ENCODE measurements around the gene LPAR1. TPM values are rescaled to one million over a fixed set of nuclear protein-coding genes. Genes with fewer than 3 reads are reported as not detected.

The LPAR1 gene
- total and polyA plus RNA-seq, 9 of the 15 experiments (the other 6 are each of a cell fraction or from before 2014, with no cell fraction given) = 0.13 TPM; not detected in 8

GRCh38 chr9:110936719-110937452 is 101.4 kb downstream of the LPAR1 start:
- 3% methylated on average over 3 of the region's 3 CpGs for WGBS (ENCODE audit: insufficient coverage, low coverage, missing lambda C conversion rate)
- TF ChIP-seq THAP7 (CRISPR knock-in tag; IDR thresholded peaks at IDR 0.05) (no peak), E2F6 (IDR thresholded peaks at IDR 0.05; ENCODE audit: borderline replicate concordance in 1 of 2, extremely low read depth in 1 of 2, insufficient read depth in 1 of 2, insufficient read length in 1 of 2, low read depth in 1 of 2, low read length in 1 of 2, poor library complexity in 1 of 2, severe bottlenecking in 1 of 2) (no peak), SRF (CRISPR knock-in tag; IDR thresholded peaks at IDR 0.05) (no peak), IRF2 (CRISPR knock-in tag; IDR thresholded peaks at IDR 0.05) (no peak), ZNF384 (IDR thresholded peaks at IDR 0.05; ENCODE audit: low read depth, low read length) (no peak), ZNF79 (CRISPR knock-in tag; IDR thresholded peaks at IDR 0.05; ENCODE audit: low read depth) (no peak), BMI1 (IDR thresholded peaks at IDR 0.05; ENCODE audit: low read length) (no peak), SMARCB1 (IDR thresholded peaks at IDR 0.05; ENCODE audit: insufficient read length, low read depth) (no peak), POLR2AphosphoS2 (IDR thresholded peaks at IDR 0.05; ENCODE audit: low read length) (no peak), SIX5 (IDR thresholded peaks at IDR 0.05; ENCODE audit: borderline replicate concordance in 1 of 2, insufficient read depth in 1 of 2, low read depth in 1 of 2, low read length in 2 of 2) (no peak), HES1 (IDR thresholded peaks at IDR 0.05; ENCODE audit: low read depth) (no peak), ZNF740 (CRISPR knock-in tag; IDR thresholded peaks at IDR 0.05) (no peak), ZNF740 (tag; IDR thresholded peaks at IDR 0.05) (no peak), SREBF1 (IDR thresholded peaks at IDR 0.05; ENCODE audit: borderline replicate concordance, low read depth, low read length) (no peak), RFX5 (IDR thresholded peaks at IDR 0.05; ENCODE audit: low read depth, low read length) (no peak), DACH1 (IDR thresholded peaks at IDR 0.05; ENCODE audit: partially characterized antibody) (no peak), DEAF1 (CRISPR knock-in tag; IDR thresholded peaks at IDR 0.05) (no peak)

More at GRCh38 chr9:110936719-110937452, 101.4 kb downstream of the LPAR1 start:
- Histone ChIP-seq H4K20me1 (replicated peaks; ENCODE audit: control insufficient read depth, insufficient read depth, low read length) (no peaks in the 10 kb centered on the region), H3K9me1 (ENCODE audit: control insufficient read depth, insufficient read depth, low read length) (no peaks in the 10 kb centered on the region), H3K4me2 (ENCODE audit: insufficient read depth, low read length) (no peak overlapping the region), H3K27ac (ENCODE audit: extremely low read depth, low read depth, low read length) (no peak overlapping the region), H3K79me2 (ENCODE audit: control insufficient read depth, insufficient read depth, low read length) (no peaks in the 10 kb centered on the region), H3K36me3 (ENCODE audit: control insufficient read depth, insufficient read depth, low read length) (no peaks in the 10 kb centered on the region), H3K9ac (ENCODE audit: insufficient read depth in 1 of 2, low read depth in 2 of 2, low read length in 2 of 2) (no peak overlapping the region), H2AFZ (ENCODE audit: low read depth, low read length) (no peak overlapping the region), H3K4me3 (no peak overlapping the region), H3K4me1 (replicated peaks in 1 of 2; ENCODE audit: control insufficient read depth in 2 of 2, insufficient read depth in 2 of 2, low read length in 2 of 2) (no peaks in the 10 kb centered on the region), H3K27me3 (ENCODE audit: control insufficient read depth in 2 of 2, insufficient read depth in 2 of 2, low read length in 2 of 2) (no peaks in the 10 kb centered on the region), H3K9me3 (replicated peaks; ENCODE audit: control insufficient read depth, insufficient read depth, low read depth, low read length) (no peaks in the 10 kb centered on the region)
- intact Hi-C loops (cut with micrococcal nuclease) = no loop called here
- ChIA-PET POLR2A (no interaction called here), CTCF (ENCODE audit: low intra/inter-chr PET ratio) (no interaction called here)
- ATAC-seq (no peak), FAIRE-seq (no peak), DNase-seq (ENCODE audit: extremely low read depth in 1 of 4, low spot score in 3 of 4) (no peak)
- in situ Hi-C loops (cut with MboI) = no loop called here
- no TSS peak for BruUV-seq (replicated peaks)

All from K562 (cell line).